CD4-positive, alpha-beta T cell treated with Interleukin-17A for 4 hours (primary cell): ENCODE measurements around the gene TCN2.
"Not testable (repeated sequence)": the region's sequence is repeated elsewhere in the genome, so short reads cannot be mapped to it uniquely, and the experiment has no call there.

Experiments used
- DNase-seq: peaks from one replicate; pipeline ENCODE4 v3.0.0-alpha.2; 2020; ENCODE audit warnings: mixed read lengths

TCN2 gene

GRCh38 chr22:30649430-30650007 is 42.5 kb downstream of the TCN2 start:
- peak; percentile 81 for DNase-seq

- DNase-seq = no peak
These were observed 43.6 kb downstream of the TCN2 start for GRCh38 chr22:30650508-30651116.

DNA sequence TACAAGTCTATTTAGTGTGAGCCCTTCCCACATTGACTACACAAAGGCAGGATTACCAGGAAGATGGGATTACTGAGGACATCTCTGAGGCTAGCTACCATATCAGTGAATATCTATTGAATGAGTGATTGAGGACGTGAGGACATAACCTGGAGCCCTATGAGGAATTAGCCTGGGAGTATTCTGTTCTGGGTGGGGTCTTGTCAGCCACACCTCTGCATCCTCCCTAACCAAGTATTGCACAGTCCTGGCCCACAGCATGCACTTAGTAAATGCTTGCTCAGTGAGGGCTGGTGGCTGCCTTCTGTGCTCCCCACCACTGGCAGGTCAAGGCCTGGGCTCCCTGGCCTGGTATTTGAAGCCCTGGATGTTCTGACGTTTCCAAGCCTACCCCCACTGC is 45.9 kb downstream of the TCN2 start:
- DNase-seq = no peak

GRCh38 chr22:30654361-30654760 is 47.4 kb downstream of the TCN2 start:
- DNase-seq = no peak

GRCh38 chr22:30655532-30655931 is 48.6 kb downstream of the TCN2 start:
- no peak for DNase-seq

GRCh38 chr22:30662040-30662439 is 55.1 kb downstream of the TCN2 start:
- DNase-seq = no peak

DNA sequence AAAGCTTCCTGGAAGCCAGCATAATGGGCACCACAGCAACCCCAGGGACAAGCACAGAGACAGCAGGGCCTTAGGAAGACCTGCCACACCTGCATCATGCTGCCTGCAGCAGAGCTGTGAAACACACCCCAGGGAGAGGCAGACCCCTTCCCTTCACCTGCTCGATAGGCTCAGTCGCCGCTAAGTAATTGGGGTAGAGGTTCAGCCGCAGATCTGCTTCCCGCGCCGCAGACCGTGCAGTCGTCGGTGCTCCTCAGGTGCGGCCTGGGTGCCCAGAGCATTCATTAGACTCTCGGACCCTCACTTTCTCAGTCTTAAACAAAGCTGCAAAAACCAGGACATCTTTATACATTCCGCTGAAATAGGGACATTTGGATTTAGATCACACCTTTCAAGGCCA is 57.8 kb downstream of the TCN2 start:
- DNase-seq = no peak

DNA sequence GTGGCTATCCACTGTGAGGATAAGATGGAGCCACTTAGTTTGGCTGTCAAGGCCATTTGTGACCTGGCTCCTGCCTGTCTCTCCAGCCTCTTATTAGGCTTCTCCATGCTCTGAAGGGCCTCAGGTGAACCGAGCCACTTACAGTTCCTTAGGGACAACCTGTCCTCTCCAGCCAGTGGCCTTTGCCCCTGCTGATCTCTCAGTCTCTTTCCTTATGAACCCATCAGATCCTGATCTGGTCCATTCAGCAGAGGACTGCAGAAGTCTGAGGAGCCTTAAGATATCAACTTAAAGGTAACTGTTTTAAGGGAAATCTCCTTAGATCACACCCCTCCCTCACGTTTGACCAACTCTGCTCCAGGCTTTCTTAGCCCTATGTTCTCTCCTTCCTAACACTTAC is 58.3 kb downstream of the TCN2 start:
- DNase-seq = no peak

GRCh38 chr22:30665786-30666185 is 58.8 kb downstream of the TCN2 start:
- no peak for DNase-seq

GRCh38 chr22:30667107-30667493 is 60.1 kb downstream of the TCN2 start:
- DNase-seq = peak; percentile 11

GRCh38 chr22:30667494-30668385 is 60.8 kb downstream of the TCN2 start, which contains the start of gene DUSP18:
DUSP18 (minus strand) TSS chr22:30667875; CDS start chr22:30664003, 3,872 bp downstream.
- DNase-seq = peak; percentile 94

- DNase-seq = no peak
These were observed 61.4 kb downstream of the TCN2 start for GRCh38 chr22:30668386-30668710.

DNA sequence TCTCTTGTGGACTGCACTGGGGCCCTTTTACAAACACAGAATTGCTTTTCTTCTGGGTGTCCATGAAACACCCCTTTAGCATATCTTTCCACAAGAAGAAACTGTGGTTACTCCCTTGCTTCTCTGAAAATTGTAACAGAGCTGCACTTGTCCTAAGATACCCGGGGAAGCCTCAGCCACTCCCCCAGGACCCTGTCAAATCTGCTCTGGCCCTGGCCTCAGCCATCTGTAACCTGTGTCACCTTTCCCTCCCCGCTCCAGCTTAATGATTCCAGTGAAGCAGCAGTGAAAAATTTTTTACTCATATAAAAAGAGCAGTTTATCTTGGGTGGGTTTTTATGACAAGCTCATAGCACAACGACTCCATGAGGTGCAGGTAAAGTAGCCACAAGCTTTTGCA is 64.1 kb downstream of the TCN2 start:
- DNase-seq = no peak

GRCh38 chr22:30673136-30673535 is 66.2 kb downstream of the TCN2 start:
- DNase-seq = no peak

GRCh38 chr22:30674482-30674881 is 67.5 kb downstream of the TCN2 start:
- DNase-seq = no peak

- no peak for DNase-seq
These were observed 68.5 kb downstream of the TCN2 start for GRCh38 chr22:30675436-30675835.

DNA sequence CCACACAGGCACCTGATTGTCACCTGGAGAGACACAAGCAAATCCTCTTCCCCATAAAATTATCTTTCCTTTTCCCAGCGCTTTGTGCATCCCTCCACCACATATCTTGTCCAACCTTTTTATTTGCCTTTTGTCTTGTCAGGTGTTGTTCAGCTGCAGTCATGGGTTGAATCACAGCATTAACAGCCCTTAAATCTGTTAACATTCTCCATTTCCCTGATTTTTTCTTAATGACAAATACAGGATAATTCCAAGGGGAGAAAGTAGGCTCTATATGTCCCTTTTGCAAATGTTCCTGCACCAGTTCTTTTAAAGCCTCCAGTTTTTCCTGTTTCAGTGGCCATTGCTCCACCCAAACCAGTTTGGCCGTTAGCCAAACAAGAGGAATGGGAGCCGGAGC is 69.6 kb downstream of the TCN2 start:
- not testable (repeated sequence) for DNase-seq
